A549 (cell line): ENCODE measurements around the gene GALNT16. TPM values are rescaled to one million over a fixed set of nuclear protein-coding genes. Genes with fewer than 3 reads are reported as not detected.

Source experiments
- ATAC-seq, 2 experiments: fragments of 200-7000 bp in 1 of 2; fragments of >200 bp in 1 of 2; cut with Nextera tagmentation in 1 of 2; cut with Tn5 transposase in 1 of 2; 3 replicates each; pipeline versions ENCODE4 v1.8.0 to v1.9.1; 2018 to 2020; ENCODE audit warnings: mild to moderate bottlenecking in 1 of 2, moderate library complexity in 1 of 2
- CTCF ChIA-PET: fragments of 300-600 bp; sonication (Branson Sonifier 250); formaldehyde crosslinking; extraction: SDS; loops from one replicate; lab custom pipeline; 2021; ENCODE audit warnings: antibody characterized with exemption, inconsistent platforms; lab: Yijun Ruan, JAX
- POLR2A ChIA-PET: fragments of 350-600 bp; formaldehyde crosslinking; extraction: SDS; loops from one replicate; lab custom pipeline; 2021; ENCODE audit warnings: antibody characterized with exemption, inconsistent platforms; lab: Yijun Ruan, JAX
- DNase-seq, 2 experiments: peaks; one replicate each; pipeline versions ENCODE4 v3.0.0 to v3.0.0-alpha.2; 2011 to 2016; ENCODE audit warnings: low read depth in 1 of 2, low spot score in 1 of 2
- FAIRE-seq: peaks from 2 replicates; lab custom pipeline; 2011; peaks lifted over from hg19 to GRCh38; lab: Jason Lieb, UNC
- H3K27ac ChIP-seq, 2 experiments: fragments of >200 bp; sonication (Bioruptor Twin); formaldehyde crosslinking; 3 replicates each; pipeline ENCODE4 v1.5.1; 2016 to 2017
- H3K4me1 ChIP-seq: fragments of >200 bp; sonication (Bioruptor Twin); formaldehyde crosslinking; 3 replicates; pipeline ENCODE4 v1.6.1; 2016
- H3K4me2 ChIP-seq: fragments of >200 bp; sonication (Bioruptor Twin); formaldehyde crosslinking; 3 replicates; pipeline ENCODE4 v1.6.1; 2016
- H3K4me3 ChIP-seq: fragments of >200 bp; sonication (Bioruptor Twin); formaldehyde crosslinking; 3 replicates; pipeline ENCODE4 v1.5.1; 2016
- H3K9me3 ChIP-seq: fragments of >200 bp; sonication (Bioruptor Twin); formaldehyde crosslinking; 3 replicates; pipeline ENCODE4 v1.6.1; 2016
- BHLHE40 ChIP-seq: IDR thresholded peaks from 2 replicates; pipeline ENCODE4 v1.6.1; 2012; ENCODE audit warnings: low read depth, low read length, inconsistent platforms
- CBX8 ChIP-seq: fragments of 200-600 bp; sonication (generic); IDR thresholded peaks from 2 replicates; pipeline ENCODE4 v1.6.1; 2016
- E2F6 ChIP-seq: IDR thresholded peaks from 2 replicates; pipeline ENCODE4 v1.6.1; 2012; ENCODE audit warnings: low read depth, borderline replicate concordance
- EHMT2 ChIP-seq: fragments of 200-600 bp; sonication (generic); IDR thresholded peaks from 2 replicates; pipeline ENCODE4 v1.6.1; 2016; ENCODE audit warnings: antibody characterized with exemption, low read depth, mild to moderate bottlenecking, moderate library complexity
- ELK1 ChIP-seq: fragments of 150-350 bp; IDR thresholded peaks from 2 replicates; pipeline ENCODE4 v1.6.1; 2014; ENCODE audit warnings: low read depth, mild to moderate bottlenecking, low read length
- FOSB ChIP-seq: fragments of 250-450 bp; sonication (Bioruptor Pico); IDR thresholded peaks from 2 replicates; pipeline ENCODE4 v1.5.0; 2020; ENCODE audit warnings: mild to moderate bottlenecking, moderate library complexity
- GATA3 ChIP-seq: IDR thresholded peaks from 2 replicates; pipeline ENCODE4 v1.6.1; 2012; ENCODE audit warnings: borderline replicate concordance
- HDAC2 ChIP-seq: fragments of 200-600 bp; sonication (generic); IDR thresholded peaks from 2 replicates; pipeline ENCODE4 v1.6.1; 2016
- HES2 ChIP-seq: fragments of >200 bp; sonication (Bioruptor Twin); formaldehyde crosslinking; IDR thresholded peaks from 2 replicates; pipeline ENCODE4 v1.6.1; 2016
- HEYL ChIP-seq: fragments of 250-450 bp; sonication (Bioruptor Pico); IDR thresholded peaks from 2 replicates; pipeline ENCODE4 v1.8.0; 2021; ENCODE audit warnings: mild to moderate bottlenecking, moderate library complexity
- HOXB13 ChIP-seq: fragments of 250-450 bp; sonication (Bioruptor Pico); IDR thresholded peaks from 2 replicates; pipeline ENCODE4 v1.5.0; 2020; ENCODE audit warnings: low read depth, mild to moderate bottlenecking, moderate library complexity
- JUN ChIP-seq, 2 experiments: fragments of >200 bp; sonication (Bioruptor Twin); formaldehyde crosslinking; IDR thresholded peaks; 2 replicates in 1 of 2; 3 replicates in 1 of 2; pipeline ENCODE4 v1.6.1; 2016 to 2017
- MAX ChIP-seq: IDR thresholded peaks from 2 replicates; pipeline ENCODE4 v1.6.1; 2012
- MYC ChIP-seq: IDR thresholded peaks from 2 replicates; pipeline ENCODE4 v1.6.1; 2012; ENCODE audit warnings: mild to moderate bottlenecking, inconsistent platforms, low read length, improper control_type of control experiment, borderline replicate concordance
- NR3C1 ChIP-seq: fragments of >200 bp; sonication (Bioruptor Twin); formaldehyde crosslinking; IDR thresholded peaks from 3 replicates; pipeline ENCODE4 v1.6.1; 2017
- PBX3 ChIP-seq: IDR thresholded peaks from 2 replicates; pipeline ENCODE4 v1.6.1; 2012
- PHF8 ChIP-seq: fragments of 200-600 bp; sonication (generic); IDR thresholded peaks from 2 replicates; pipeline ENCODE4 v1.6.1; 2016; ENCODE audit warnings: low read depth, mild to moderate bottlenecking, antibody characterized with exemption, moderate library complexity, borderline replicate concordance
- RFX5 ChIP-seq: fragments of 450-650 bp; IDR thresholded peaks from 2 replicates; pipeline ENCODE4 v1.7.1; 2014; ENCODE audit warnings: antibody characterized with exemption, mild to moderate bottlenecking, moderate library complexity
- TFCP2L1 ChIP-seq: fragments of 250-450 bp; sonication (Bioruptor Pico); IDR thresholded peaks from 2 replicates; pipeline ENCODE4 v1.5.0; 2021; ENCODE audit warnings: mild to moderate bottlenecking
- USF2 ChIP-seq: fragments of 450-650 bp; IDR thresholded peaks from 2 replicates; pipeline ENCODE4 v1.6.1; 2014; ENCODE audit warnings: antibody characterized with exemption
- ZNF302 ChIP-seq: fragments of 250-450 bp; sonication (Bioruptor Pico); IDR thresholded peaks from 2 replicates; pipeline ENCODE4 v1.9.0; 2021; ENCODE audit warnings: inconsistent platforms, mild to moderate bottlenecking, moderate library complexity
- ZSCAN20 ChIP-seq: fragments of 250-450 bp; sonication (Bioruptor Pico); IDR thresholded peaks from 2 replicates; pipeline ENCODE4 v1.8.0; 2022; ENCODE audit warnings: mild to moderate bottlenecking, moderate library complexity
- WGBS: methylation state at CpG from one replicate; pipeline ENCODE4 v1.1.6; 2017; ENCODE audit errors: missing lambda C conversion rate; 5-methylcytosine and 5-hydroxymethylcytosine counted together
- polyA plus RNA-seq, 4 experiments: library from polyadenylated mRNA; depleted of rRNA in 3 of 4; stranded (reverse); fragments of >200 nt; fragmentation: RNase III in 1 of 4; extraction: RNeasy Plus Mini Kit Qiagen cat#74134 plus additional on column Dnase treatment in 1 of 4; gene quantifications; 2 replicates in 3 of 4; 3 replicates in 1 of 4; pipeline ENCODE4 v1.2.3, GENCODE V29; 2011 to 2017

Gene GALNT16
- polyA plus RNA-seq, 2 of the 4 experiments (the other 2 are of a cell fraction): 2.8 to 3.4 TPM

- CTCF ChIA-PET: interaction anchor here (0.6 kb wide), 1 partner anchor 247 kb away, joined by 4 read pairs; no protein-coding TSS in a partner anchor
- WGBS: 54% methylated on average over 4 of the region's 4 CpGs
Measured at GRCh38 chr14:69315301-69315700, 55.3 kb downstream of the GALNT16 start.

GRCh38 chr14:69316449-69317101 lies 56.6 kb downstream of the GALNT16 start:
- peak; percentile 27; a peak in 3 of 6 replicates for ATAC-seq
- peak overlapping the region; percentile 44 to 73; a peak in 5 of 6 replicates for H3K27ac ChIP-seq

More at GRCh38 chr14:69315301-69315700, 55.3 kb downstream of the GALNT16 start:
- H3K27ac ChIP-seq: no peak overlapping the region
- H3K9me3 ChIP-seq: no peaks in the 10 kb centered on the region
- TF ChIP-seq EHMT2: no peak
- no peak for TF ChIP-seq ZSCAN20 (CRISPR knock-in tag)
- TF ChIP-seq ZNF302 (CRISPR knock-in tag): no peak
- no peak for TF ChIP-seq JUN (IDR thresholded peaks at IDR 0.05)
- no peak for TF ChIP-seq GATA3
- TF ChIP-seq ELK1: no peak
- TF ChIP-seq BHLHE40: no peak
- TF ChIP-seq PBX3: no peak
- no peak for TF ChIP-seq HDAC2
- TF ChIP-seq E2F6: no peak
- TF ChIP-seq USF2: no peak
- TF ChIP-seq TFCP2L1 (CRISPR knock-in tag): no peak
- ATAC-seq: no peak
- no peak for FAIRE-seq
- no peak overlapping the region for H3K4me2 ChIP-seq
- H3K4me3 ChIP-seq: no peak overlapping the region
- H3K4me1 ChIP-seq: peaks cover 40% of the 10 kb centered on the region
- DNase-seq: peak in 1 of 2 experiments; percentile 27
- POLR2A ChIA-PET: no interaction called here

GRCh38 chr14:69317102-69317755 lies 57.3 kb downstream of the GALNT16 start:
- H3K4me1 ChIP-seq: peaks cover 40% of the 10 kb centered on the region
- H3K4me2 ChIP-seq: peak overlapping the region; percentile 70
- H3K4me3 ChIP-seq: no peak overlapping the region
- peak; percentile 84 to 85 for DNase-seq
- ChIA-PET CTCF (interaction anchor here (0.7 to 2.4 kb wide), 16 partner anchors 8 to 143 kb away, joined by 3 to 8 read pairs (median 4); partner anchors contain the start of gene GALNT16), POLR2A (interaction anchor here (0.9 kb wide), 1 partner anchor 28 kb away, joined by 3 read pairs; no protein-coding TSS in a partner anchor)
- ATAC-seq: peak; percentile 89 to 90
- FAIRE-seq: peak; percentile 74
- 14% methylated on average over 5 of the region's 6 CpGs for WGBS
- no peaks in the 10 kb centered on the region for H3K9me3 ChIP-seq
- peak overlapping the region; percentile 67 to 73 for H3K27ac ChIP-seq
- no peak for TF ChIP-seq CBX8
- no peak for TF ChIP-seq FOSB
- no peak for TF ChIP-seq HEYL (CRISPR knock-in tag)
- TF ChIP-seq PHF8: no peak
- no peak for TF ChIP-seq RFX5
- TF ChIP-seq BHLHE40: no peak
- no peak for TF ChIP-seq MYC
- TF ChIP-seq USF2: no peak
- TF ChIP-seq HES2: no peak
- no peak for TF ChIP-seq NR3C1
- TF ChIP-seq E2F6: no peak
- TF ChIP-seq PBX3: no peak
- no peak for TF ChIP-seq HOXB13 (CRISPR knock-in tag)

More at GRCh38 chr14:69316449-69317101, 56.6 kb downstream of the GALNT16 start:
- CTCF ChIA-PET: interaction anchor here (0.7 to 2.4 kb wide), 15 partner anchors 9 to 144 kb away, joined by 3 to 8 read pairs (median 4); partner anchors contain the start of gene GALNT16
- POLR2A ChIA-PET: interaction anchor here (0.9 kb wide), 1 partner anchor 28 kb away, joined by 3 read pairs; no protein-coding TSS in a partner anchor
- FAIRE-seq (no peak), DNase-seq (no peak)
- no peak for TF ChIP-seq NR3C1
- TF ChIP-seq MAX: no peak; the same call in 1 of the 2 replicates
- Histone ChIP-seq H3K4me1 (peaks cover 40% of the 10 kb centered on the region), H3K4me2 (peak overlapping the region; percentile 70), H3K4me3 (no peak overlapping the region), H3K9me3 (no peaks in the 10 kb centered on the region)
- WGBS: 67% methylated on average over 4 of the region's 4 CpGs
